Esophagus muscularis mucosa (tissue), 4 donors: ENCODE data around the gene PHB1. TPM values are rescaled to one million over a fixed set of nuclear protein-coding genes. Genes with fewer than 3 reads are reported as not detected.
A peak's percentile ranks its signal among the peaks of the same experiment; 100 is the strongest.

Experiments used
- DNase-seq: peaks from one replicate; pipeline ENCODE4 v3.0.0-alpha.2; 2017; ENCODE audit errors: extremely low spot score
- H3K27ac ChIP-seq, 4 donors: fragments of 200-600 bp; sonication (generic); replicated peaks in 1 of 4; 1 replicate in 3 of 4; 2 replicates in 1 of 4; pipeline ENCODE4 v1.5.1; 2016 to 2019; ENCODE audit warnings: mild to moderate bottlenecking in 1 of 4
- H3K27me3 ChIP-seq, 4 donors: fragments of 200-600 bp; sonication (generic); one replicate each; pipeline versions ENCODE4 v1.5.1 to v1.6.0; 2016 to 2019
- H3K36me3 ChIP-seq, 4 donors: fragments of 200-600 bp; sonication (generic); one replicate each; pipeline ENCODE4 v1.5.1; 2016 to 2019
- H3K4me1 ChIP-seq, 4 donors: fragments of 200-600 bp; sonication (generic); one replicate each; pipeline ENCODE4 v1.5.1; 2016 to 2019
- H3K4me3 ChIP-seq, 4 donors: fragments of 200-600 bp; sonication (generic); 1 replicate in 2 of 4; 2 replicates in 2 of 4; pipeline ENCODE4 v1.5.1; 2016 to 2019; ENCODE audit warnings: mild to moderate bottlenecking in 4 of 4, moderate library complexity in 1 of 4
- H3K9me3 ChIP-seq, 4 donors: fragments of 200-600 bp; sonication (generic); 1 replicate in 3 of 4; 2 replicates in 1 of 4; pipeline ENCODE4 v1.5.1; 2016 to 2019
- CTCF ChIP-seq, 3 experiments: fragments of 200-600 bp in 2 of 3; fragments of 450-650 bp in 1 of 3; sonication (generic) in 2 of 3; IDR thresholded peaks; one replicate each; pipeline ENCODE4 v1.5.1; 2017 to 2019; ENCODE audit warnings: antibody characterized with exemption in 3 of 3, mild to moderate bottlenecking in 2 of 3, moderate library complexity in 1 of 3
- EP300 ChIP-seq: sonication (generic); formaldehyde crosslinking; IDR thresholded peaks from one replicate; pipeline ENCODE4 v1.6.1; 2017; ENCODE audit warnings: antibody characterized with exemption
- POLR2A ChIP-seq: fragments of 450-650 bp; IDR thresholded peaks from one replicate; pipeline ENCODE4 v1.6.1; 2017; ENCODE audit warnings: antibody characterized with exemption, moderate library complexity, mild to moderate bottlenecking, low read depth
- POLR2AphosphoS5 ChIP-seq, 2 donors: sonication (generic); formaldehyde crosslinking; IDR thresholded peaks; one replicate each; pipeline ENCODE4 v1.6.1; 2017; ENCODE audit warnings: antibody characterized with exemption in 2 of 2
- WGBS: methylation state at CpG from one replicate; pipeline ENCODE4 v1.1.5; 2018; 5-methylcytosine and 5-hydroxymethylcytosine counted together
- intact Hi-C: fragments of 100-400 bp; cut with DNase I; formaldehyde crosslinking; loops from one replicate; pipeline ENCODE4 v1.15.1; 2023
- total RNA-seq, 4 donors: library from RNA; depleted of rRNA; stranded (reverse); fragments of >200 nt; gene quantifications; one replicate each; pipeline versions ENCODE4 v1.1.0 to v1.2.1, GENCODE V29; 2016

PHB1 gene
- total RNA-seq, 4 donors from 2014 or later, result 75.6 to 101 (median 95.6) TPM

GRCh38 chr17:49404361-49404760 is 10.3 kb downstream of the PHB1 start:
- Histone ChIP-seq H3K4me1 (peaks cover 9 to 23% (median 17%) of the 10 kb centered on the region in 4 donors), H3K27ac (peak overlapping the region in 2 of 4 donors; percentile 19 to 52), H3K4me3 (no peak overlapping the region), H3K27me3 (no peaks in the 10 kb centered on the region), H3K9me3 (no peaks in the 10 kb centered on the region), H3K36me3 (peaks cover 50 to 67% (median 64%) of the 10 kb centered on the region in 4 donors)
- intact Hi-C loops, result no loop called here
- no peak for DNase-seq
- TF ChIP-seq CTCF (IDR thresholded peaks at IDR 0.05) (no peak), POLR2AphosphoS5 (IDR thresholded peaks at IDR 0.05) (no peak), EP300 (no peak), POLR2A (no peak)
- 92% methylated on average over 9 of the region's 12 CpGs for WGBS

DNA sequence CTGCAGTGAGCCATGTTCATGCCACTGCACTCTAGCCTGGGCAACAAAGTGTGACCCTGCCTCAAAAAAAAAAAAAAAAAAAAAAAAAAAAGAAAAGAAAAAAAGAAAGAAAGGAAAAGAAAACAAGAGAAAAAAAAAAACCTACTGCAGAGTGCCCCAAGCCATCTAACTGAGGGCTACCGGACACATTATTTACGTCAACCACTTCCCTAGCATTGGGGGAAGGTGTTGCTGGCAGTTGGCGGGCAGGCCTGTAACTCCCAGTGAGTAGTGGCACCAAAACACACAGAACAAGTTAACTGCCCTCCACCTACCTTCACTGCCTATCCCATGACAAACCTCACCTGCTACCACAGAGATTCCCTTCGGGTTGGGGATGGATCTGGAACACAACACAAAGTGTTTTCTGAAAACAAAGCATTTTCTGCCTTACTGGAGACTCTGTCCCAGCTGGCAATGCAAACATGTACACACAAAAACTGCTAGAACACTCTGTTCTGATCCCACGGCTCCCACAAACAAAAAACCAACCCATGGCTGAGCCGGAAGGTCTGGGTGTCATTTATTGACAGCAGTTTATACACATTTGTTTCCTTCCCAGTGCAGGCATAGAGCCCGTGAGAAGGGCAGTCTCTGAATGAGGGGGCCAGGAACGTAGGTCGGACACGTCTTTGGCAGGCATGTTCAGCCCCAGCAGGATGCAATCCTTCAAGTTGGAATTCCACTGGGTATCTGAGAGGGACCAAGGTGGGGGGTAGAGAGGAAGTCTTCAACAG is 11.0 kb downstream of the PHB1 start:
- peaks cover 9 to 23% (median 17%) of the 10 kb centered on the region in 4 donors for H3K4me1 ChIP-seq

DNA sequence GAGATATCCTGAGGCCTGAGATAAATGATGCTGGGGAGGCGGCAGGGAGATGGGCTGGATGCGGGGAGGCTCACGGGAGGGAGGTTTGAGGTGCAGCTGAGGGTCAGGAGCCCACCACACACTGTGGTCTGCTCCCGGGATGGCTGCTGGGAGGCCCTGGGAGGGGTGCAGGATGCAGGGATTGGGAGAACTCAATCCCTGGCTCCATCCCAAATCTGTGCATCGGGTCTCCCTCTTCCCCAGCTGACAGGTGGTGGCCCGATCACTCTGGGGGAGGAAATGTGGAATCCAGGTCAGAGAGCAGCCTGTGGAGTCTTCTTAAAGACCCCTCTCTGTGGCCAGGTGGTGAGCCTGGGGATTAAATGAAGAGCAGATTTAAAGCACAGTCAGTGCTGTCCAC is 12.0 kb downstream of the PHB1 start:
- Histone ChIP-seq H3K27ac (no peak overlapping the region), H3K9me3 (no peaks in the 10 kb centered on the region), H3K4me1 (peaks cover 0 to 16% (median 10%) of the 10 kb centered on the region in 4 donors), H3K4me3 (no peak overlapping the region), H3K27me3 (no peaks in the 10 kb centered on the region), H3K36me3 (peaks cover 35 to 50% (median 48%) of the 10 kb centered on the region in 4 donors)
- TF ChIP-seq POLR2AphosphoS5 (IDR thresholded peaks at IDR 0.05) (no peak), EP300 (no peak), POLR2A (no peak), CTCF (IDR thresholded peaks at IDR 0.05) (no peak)
- intact Hi-C loops, result no loop called here
- WGBS, result 77% methylated on average over 4 of the region's 6 CpGs
- no peak for DNase-seq

More for the DNA sequence above, 11.0 kb downstream of the PHB1 start:
- DNase-seq, result no peak
- Histone ChIP-seq H3K9me3 (no peaks in the 10 kb centered on the region), H3K4me3 (no peak overlapping the region), H3K36me3 (peaks cover 43 to 60% (median 58%) of the 10 kb centered on the region in 4 donors), H3K27ac (peak overlapping the region in 2 of 4 donors; percentile 19 to 52), H3K27me3 (no peaks in the 10 kb centered on the region)
- TF ChIP-seq CTCF (IDR thresholded peaks at IDR 0.05), result no peak
- TF ChIP-seq POLR2AphosphoS5 (IDR thresholded peaks at IDR 0.05), result no peak
- TF ChIP-seq EP300, result no peak
- intact Hi-C loops, result no loop called here
- WGBS, result 74% methylated on average over 10 of the region's 10 CpGs

DNA sequence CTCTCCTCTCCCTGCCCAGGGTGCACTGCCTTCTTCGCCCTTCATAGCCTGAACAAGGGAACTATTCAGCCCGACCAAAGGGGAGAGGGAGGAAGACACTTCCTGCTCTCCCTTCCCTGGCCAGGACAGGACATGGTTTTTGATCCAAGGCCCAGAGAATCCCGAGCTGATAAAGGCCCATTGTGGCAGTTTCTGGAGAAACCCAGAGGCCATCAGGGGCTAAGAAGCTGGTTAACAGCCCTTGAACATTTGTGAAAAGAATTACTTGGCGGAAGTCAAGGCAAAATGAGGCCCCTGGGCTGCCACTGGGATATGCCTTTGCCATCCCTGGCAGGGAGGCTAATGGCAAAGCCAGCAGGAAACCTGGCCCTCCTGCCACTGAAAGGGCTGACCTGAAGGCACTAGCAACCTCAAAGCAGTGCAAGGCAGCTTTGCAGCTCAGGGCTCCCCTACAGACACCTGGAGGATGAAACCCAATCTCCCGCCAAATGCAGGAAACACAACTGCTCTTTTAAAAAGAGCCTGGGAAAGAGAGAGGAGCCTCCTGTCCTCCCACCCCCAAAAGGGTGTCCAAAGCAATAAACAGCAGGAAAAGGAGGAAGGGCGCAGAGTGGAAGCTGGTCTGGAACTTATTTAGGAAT is 12.6 kb downstream of the PHB1 start:
- TF ChIP-seq CTCF (IDR thresholded peaks at IDR 0.05) (no peak), POLR2AphosphoS5 (IDR thresholded peaks at IDR 0.05) (no peak), POLR2A (no peak), EP300 (no peak)
- H3K36me3 ChIP-seq, result peaks cover 30 to 45% (median 42%) of the 10 kb centered on the region in 4 donors
- intact Hi-C loops, result no loop called here
- WGBS, result 74% methylated on average over 6 of the region's 6 CpGs
- H3K9me3 ChIP-seq, result no peaks in the 10 kb centered on the region
- H3K27me3 ChIP-seq, result no peaks in the 10 kb centered on the region
- DNase-seq, result no peak
- peak overlapping the region in 1 of 4 donors; percentile 36 for H3K27ac ChIP-seq
- peaks cover 0 to 16% (median 10%) of the 10 kb centered on the region in 4 donors for H3K4me1 ChIP-seq
- H3K4me3 ChIP-seq, result no peak overlapping the region
